ENCODE results near the gene WRAP73.
A peak's percentile ranks its signal among the peaks of the same experiment; 100 is the strongest.
"Not testable (repeated sequence)": the region's sequence is repeated elsewhere in the genome, so short reads cannot be mapped to it uniquely, and the experiment has no call there.

The WRAP73 gene

GRCh38 chr1:3631320-3632260, 18.3 kb downstream of the WRAP73 start:
- no peak for DNase-seq (ENCODE audit: low read depth in 2 of 2, low spot score in 1 of 2)

- DNase-seq (ENCODE audit: low read depth in 2 of 2, low spot score in 1 of 2) = no peak
Measured at GRCh38 chr1:3630914-3631313, 19.0 kb downstream of the WRAP73 start.

DNA sequence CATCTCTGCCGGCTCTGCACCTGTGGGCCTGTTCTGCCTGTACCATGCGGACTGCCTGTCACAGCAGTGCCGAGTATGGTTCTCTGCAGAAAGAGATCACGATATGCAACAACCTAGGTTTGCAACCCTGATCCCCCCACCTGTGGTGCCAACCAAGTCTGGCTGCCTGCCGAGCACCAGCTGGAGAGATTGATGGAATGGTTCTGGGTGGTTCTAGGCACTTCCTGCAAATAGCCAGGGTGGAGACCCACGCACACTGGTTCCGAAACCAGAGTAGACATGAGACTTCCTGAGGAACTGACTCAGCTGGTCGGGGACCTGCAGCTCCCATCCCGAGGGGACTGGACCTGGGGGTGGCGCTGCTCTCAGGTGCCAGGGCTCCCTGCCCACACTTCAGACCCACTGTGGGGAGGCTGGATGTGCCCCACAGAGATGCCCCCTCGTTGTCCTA, 19.7 kb downstream of the WRAP73 start:
- DNase-seq (ENCODE audit: low read depth in 2 of 2, low spot score in 1 of 2) = no peak

- no peak for DNase-seq (ENCODE audit: low read depth in 2 of 2, low spot score in 1 of 2)
Measured at GRCh38 chr1:3629561-3630160, 20.2 kb downstream of the WRAP73 start.

DNA sequence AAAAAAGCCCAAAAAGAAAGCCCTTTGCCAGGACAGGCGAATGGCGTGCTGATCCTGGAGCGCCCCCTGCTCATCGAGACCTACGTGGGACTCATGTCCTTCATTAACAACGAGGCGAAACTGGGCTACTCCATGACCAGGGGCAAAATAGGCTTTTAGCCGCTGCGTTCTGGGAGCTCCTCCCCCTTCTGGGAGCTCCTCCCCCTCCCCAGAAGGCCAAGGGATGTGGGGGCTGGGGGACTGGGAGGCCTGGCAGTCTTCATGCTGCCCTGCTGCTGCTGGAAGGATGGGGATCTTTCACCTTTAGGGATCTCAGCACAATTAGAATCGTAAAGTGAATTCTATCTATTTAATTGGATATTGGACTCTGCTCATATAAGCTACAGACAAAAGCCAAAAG, 21.5 kb downstream of the WRAP73 start:
- DNase-seq (ENCODE audit: low read depth in 2 of 2, low spot score in 1 of 2) = no peak

- DNase-seq (ENCODE audit: low read depth in 2 of 2, low spot score in 1 of 2) = no peak
Measured at GRCh38 chr1:3627515-3628253, 22.2 kb downstream of the WRAP73 start.

DNA sequence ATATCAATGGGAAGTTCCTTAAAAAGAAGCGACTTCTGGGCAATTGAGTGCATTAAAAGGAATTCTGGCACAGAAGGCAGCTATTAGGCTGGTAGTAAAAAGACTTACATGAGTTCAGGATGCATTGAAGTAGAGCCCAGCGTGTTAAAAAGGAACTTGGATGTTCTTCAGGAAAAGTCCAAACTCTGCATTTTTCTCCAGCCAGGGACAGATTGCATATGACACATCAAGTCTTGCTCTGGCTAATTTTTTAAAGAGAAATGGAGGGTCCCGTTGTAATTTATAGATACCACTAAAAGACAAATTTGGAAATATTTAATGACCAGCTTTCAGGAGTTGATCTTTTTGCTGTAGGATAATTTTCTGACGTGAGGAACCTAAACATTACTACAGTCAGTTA, 23.9 kb downstream of the WRAP73 start:
- DNase-seq (ENCODE audit: low read depth in 2 of 2, low spot score in 1 of 2) = no peak

- DNase-seq (ENCODE audit: low read depth in 2 of 2, low spot score in 1 of 2) = no peak
Measured at GRCh38 chr1:3625151-3625907, 24.6 kb downstream of the WRAP73 start.

GRCh38 chr1:3624200-3625136, 25.4 kb downstream of the WRAP73 start, which contains the start of gene TPRG1L:
Gene TPRG1L (plus strand): TSS chr1:3625015. CDS start chr1:3625073, 58 bp downstream.
- DNase-seq (ENCODE audit: low read depth in 2 of 2, low spot score in 1 of 2) = peak; percentile 95 to 97

DNA sequence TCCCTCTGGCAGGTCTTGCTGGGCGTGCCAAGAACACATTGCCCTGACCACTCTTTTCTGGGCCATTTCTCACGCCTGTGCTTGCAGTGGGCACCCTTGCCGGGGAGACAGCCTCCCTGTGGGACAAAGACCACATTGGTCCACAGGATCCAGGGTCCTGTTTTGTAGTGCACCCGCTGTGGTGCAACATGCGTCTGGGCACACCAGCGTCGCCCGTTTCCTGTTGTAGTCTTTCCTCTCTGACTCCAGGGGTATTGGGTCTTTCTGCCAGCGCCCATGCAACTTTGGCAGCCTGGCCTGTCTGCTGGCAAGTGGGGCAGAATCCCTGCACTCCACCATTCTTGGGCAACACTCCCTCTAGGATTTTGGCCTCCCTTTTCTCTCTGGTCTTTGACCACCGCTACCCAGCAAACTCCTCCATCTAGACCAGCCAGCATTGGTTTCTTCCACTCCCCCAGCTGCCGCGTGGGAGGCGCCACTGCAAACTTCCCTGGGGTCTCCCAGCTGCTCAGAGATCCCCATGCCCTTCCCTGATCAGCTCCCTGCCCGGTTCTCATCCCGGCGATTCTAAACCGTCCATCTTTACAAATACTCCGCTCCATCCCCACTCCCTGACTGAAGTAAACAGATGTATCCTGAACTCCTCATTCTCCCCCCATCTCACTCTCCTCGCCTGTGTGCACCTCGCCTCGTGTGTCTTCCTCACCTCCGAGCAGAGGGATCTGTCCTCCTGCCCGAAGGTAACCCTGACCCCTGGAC, 26.3 kb downstream of the WRAP73 start:
- DNase-seq (ENCODE audit: low read depth in 2 of 2, low spot score in 1 of 2) = no peak

GRCh38 chr1:3622102-3622501, 27.8 kb downstream of the WRAP73 start:
- not testable (repeated sequence) for DNase-seq (ENCODE audit: low read depth in 2 of 2, low spot score in 1 of 2)

DNA sequence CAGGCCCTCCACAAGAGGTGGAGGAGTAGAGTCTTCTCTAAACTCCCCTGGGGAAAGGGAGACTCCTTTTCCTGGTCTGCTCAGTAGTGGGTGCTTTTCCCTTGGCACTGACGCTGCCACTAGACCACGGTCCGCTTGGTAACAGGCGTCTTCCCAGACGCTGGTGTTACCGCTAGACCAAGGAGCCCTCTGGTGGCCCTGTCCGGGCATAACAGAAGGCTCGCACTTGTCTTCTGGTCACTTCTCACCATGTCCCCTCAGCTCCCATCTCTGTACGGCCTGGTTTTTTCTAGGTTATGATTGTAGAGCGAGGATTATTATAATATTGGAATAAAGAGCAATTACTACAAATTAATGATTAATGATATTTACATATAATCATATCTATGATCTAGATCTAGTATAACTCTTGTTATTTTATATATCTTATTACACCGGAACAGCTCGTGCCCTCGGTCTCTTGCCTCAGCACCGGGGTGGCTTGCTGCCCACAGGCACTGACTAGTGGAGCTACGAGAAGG, 28.7 kb downstream of the WRAP73 start:
- DNase-seq (ENCODE audit: low read depth in 2 of 2, low spot score in 1 of 2) = not testable (repeated sequence)

- DNase-seq (ENCODE audit: low read depth in 2 of 2, low spot score in 1 of 2) = no peak
Measured at GRCh38 chr1:3620708-3621107, 29.2 kb downstream of the WRAP73 start.

GRCh38 chr1:3618881-3619671, 30.8 kb downstream of the WRAP73 start:
- peak; percentile 49 to 53 for DNase-seq (ENCODE audit: low read depth in 2 of 2, low spot score in 1 of 2)

DNA sequence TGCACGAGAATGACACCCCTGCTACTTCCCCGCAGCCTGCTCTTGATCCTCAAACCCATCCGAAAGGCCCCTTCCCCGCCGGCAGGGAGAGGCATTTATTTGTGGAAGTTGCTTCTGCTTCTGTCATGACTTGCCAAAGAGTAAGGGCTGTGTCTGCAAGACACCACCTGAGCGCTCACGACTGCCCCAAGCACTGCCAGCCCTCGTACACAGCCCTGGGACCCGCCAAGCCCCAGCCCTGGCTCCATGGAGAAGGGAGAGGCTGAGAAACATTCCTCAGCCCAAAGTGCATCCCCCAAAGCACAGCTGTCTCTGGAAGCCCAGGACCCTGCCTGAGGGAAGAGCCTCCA, 31.4 kb downstream of the WRAP73 start:
- no peak for DNase-seq (ENCODE audit: low read depth in 2 of 2, low spot score in 1 of 2)

- DNase-seq (ENCODE audit: low read depth in 2 of 2, low spot score in 1 of 2) = no peak
Measured at GRCh38 chr1:3617806-3618345, 32.0 kb downstream of the WRAP73 start.

DNA sequence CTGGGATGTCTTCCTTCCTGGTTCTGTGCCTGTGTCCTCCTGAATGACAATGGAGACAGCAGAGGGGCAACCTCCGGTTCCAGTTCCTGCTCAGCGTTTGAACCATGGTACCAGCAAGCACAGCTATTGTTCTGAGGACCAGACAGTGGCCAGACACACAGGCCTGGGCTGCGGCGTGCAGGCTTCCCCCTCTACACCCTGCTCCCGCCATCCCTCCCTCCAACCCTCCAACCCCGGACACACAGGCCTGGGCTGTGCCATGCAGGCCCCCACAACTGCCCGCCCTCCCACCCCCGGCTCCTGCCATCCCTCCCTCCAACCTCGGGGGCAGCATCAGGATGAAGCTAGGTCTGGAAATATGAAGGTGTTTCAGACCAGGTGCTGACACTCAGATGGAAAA, 33.0 kb downstream of the WRAP73 start:
- DNase-seq (ENCODE audit: low read depth in 2 of 2, low spot score in 1 of 2) = no peak

All from stimulated activated CD8-positive, alpha-beta memory T cell treated with anti-CD3 and anti-CD28 coated beads, Interleukin-4, amount 100 ng/mL, for 1 hour (primary cell).